K562 (cell line): ENCODE measurements around the gene TFPT. TPM values are rescaled to one million over a fixed set of nuclear protein-coding genes. Genes with fewer than 3 reads are reported as not detected.

ENCODE experiments used
- AFF4 ChIP-seq: sonication (generic); formaldehyde crosslinking; IDR thresholded peaks from 2 replicates; pipeline ENCODE4 v1.8.0; 2023; ENCODE audit warnings: mild to moderate bottlenecking, missing genetic modification reagents
- E2F6 ChIP-seq, 2 experiments: IDR thresholded peaks; 2 replicates each; pipeline ENCODE4 v1.6.1; 2011; ENCODE audit warnings: borderline replicate concordance in 1 of 2, control low read depth in 1 of 2, low read depth in 1 of 2, low read length in 1 of 2, mild to moderate bottlenecking in 1 of 2, mixed read lengths in 1 of 2, moderate library complexity in 1 of 2; ENCODE audit not compliant: insufficient read depth in 1 of 2, insufficient read length in 1 of 2, poor library complexity in 1 of 2, severe bottlenecking in 1 of 2; ENCODE audit errors: extremely low read depth in 1 of 2
- HLTF ChIP-seq: fragments of 450-650 bp; IDR thresholded peaks from 2 replicates; pipeline ENCODE4 v1.6.1; 2016
- MAFG ChIP-seq: fragments of 450-650 bp; conservative IDR thresholded peaks from 2 replicates; pipeline ENCODE4 v1.6.1; 2016; ENCODE audit warnings: missing genetic modification characterization, missing compliant biosample characterization
- MLX ChIP-seq, 2 experiments: fragments of 450-650 bp in 1 of 2; sonication (generic) in 1 of 2; formaldehyde crosslinking; conservative IDR thresholded peaks; 2 replicates each; pipeline versions ENCODE4 v1.4.0 to v1.8.1; 2020 to 2022; ENCODE audit warnings: mild to moderate bottlenecking in 1 of 2, missing genetic modification reagents in 1 of 2
- MTF1 ChIP-seq: fragments of 250-450 bp; sonication (Bioruptor Pico); IDR thresholded peaks from 2 replicates; pipeline ENCODE4 v1.9.0; 2021; ENCODE audit warnings: moderate library complexity, mild to moderate bottlenecking, inconsistent platforms, borderline replicate concordance
- POLR2G ChIP-seq: fragments of 200-400 bp; formaldehyde crosslinking; IDR thresholded peaks from 2 replicates; pipeline ENCODE4 v1.6.1; 2017; ENCODE audit warnings: low read depth, mild to moderate bottlenecking, antibody characterized with exemption, low read length, moderate library complexity
- RBBP5 ChIP-seq: fragments of 200-600 bp; sonication (generic); IDR thresholded peaks from 2 replicates; pipeline ENCODE4 v1.6.1; 2012; ENCODE audit warnings: borderline replicate concordance, mild to moderate bottlenecking, low read length, control low read depth, inconsistent platforms; ENCODE audit not compliant: insufficient read depth, poor library complexity, severe bottlenecking
- SAFB2 ChIP-seq: fragments of 200-400 bp; formaldehyde crosslinking; IDR thresholded peaks from 2 replicates; pipeline ENCODE4 v1.6.1; 2018; ENCODE audit warnings: borderline replicate concordance, low read length, low read depth, moderate library complexity; ENCODE audit not compliant: severe bottlenecking
- SMARCC2 ChIP-seq: fragments of 450-650 bp; IDR thresholded peaks from 2 replicates; pipeline ENCODE4 v1.6.1; 2017; ENCODE audit warnings: antibody characterized with exemption, moderate library complexity, mild to moderate bottlenecking, low read depth
- SRSF7 ChIP-seq: fragments of 200-400 bp; formaldehyde crosslinking; optimal IDR thresholded peaks from 2 replicates; pipeline ENCODE3; 2017; ENCODE audit warnings: mild to moderate bottlenecking, low read depth, low read length
- TBL1XR1 ChIP-seq, 2 experiments: IDR thresholded peaks; 2 replicates each; pipeline ENCODE4 v1.6.1; 2012; ENCODE audit warnings: improper control_type of control experiment in 2 of 2, low read length in 2 of 2, mild to moderate bottlenecking in 1 of 2
- XRCC5 ChIP-seq: fragments of 200-400 bp; formaldehyde crosslinking; IDR thresholded peaks from 2 replicates; pipeline ENCODE4 v1.6.1; 2017; ENCODE audit warnings: low read depth, mild to moderate bottlenecking, low read length
- ZBTB1 ChIP-seq: sonication (generic); formaldehyde crosslinking; IDR thresholded peaks from 2 replicates; pipeline ENCODE4 v1.8.1; 2023; ENCODE audit warnings: missing genetic modification reagents, low read depth, mild to moderate bottlenecking, borderline replicate concordance
- ZBTB17 ChIP-seq: fragments of 450-650 bp; formaldehyde crosslinking; IDR thresholded peaks from 2 replicates; pipeline ENCODE4 v1.4.0; 2020; ENCODE audit warnings: mild to moderate bottlenecking
- ZNF121 ChIP-seq: sonication (generic); formaldehyde crosslinking; conservative IDR thresholded peaks from 2 replicates; pipeline ENCODE4 v1.8.0; 2022; ENCODE audit warnings: missing genetic modification reagents
- ZNF133 ChIP-seq: fragments of 250-450 bp; sonication (Bioruptor Pico); IDR thresholded peaks from 2 replicates; pipeline ENCODE4 v1.4.0; 2020; ENCODE audit warnings: mild to moderate bottlenecking
- ZNF316 ChIP-seq: fragments of 450-650 bp; IDR thresholded peaks from 2 replicates; pipeline ENCODE4 v1.6.1; 2016
- ZNF436 ChIP-seq: fragments of 250-450, 450-650 bp; sonication (Bioruptor Pico); formaldehyde crosslinking; IDR thresholded peaks from 2 replicates; pipeline ENCODE4 v1.7.0; 2020; ENCODE audit warnings: mild to moderate bottlenecking
- ZNF512 ChIP-seq: IDR thresholded peaks from 2 replicates; pipeline ENCODE4 v1.6.1; 2016; ENCODE audit warnings: missing genetic modification characterization, missing compliant biosample characterization
- polyA plus RNA-seq, 8 experiments: library from polyadenylated mRNA; depleted of rRNA in 4 of 8; stranded (reverse) in 5 of 8; unstranded in 3 of 8; fragments of >200 nt; fragmentation: Nextera tagmentation in 2 of 8; fragmentation: Illumina TruSeq in 1 of 8; extraction: Ambion mirVana in 2 of 8; extraction: Trizol in 1 of 8; gene quantifications; 2 replicates each; pipeline versions ENCODE4 v1.2.1 to v1.2.3, GENCODE V29; 2011 to 2014; ENCODE audit warnings: inconsistent platforms in 1 of 8, missing spikeins in 1 of 8
- total RNA-seq, 7 experiments: library from RNA; depleted of rRNA in 6 of 7; stranded (reverse); fragments of >200 nt in 6 of 7; fragmentation: Illumina TruSeq in 2 of 7; extraction: Trizol in 2 of 7; gene quantifications; 2 replicates each; pipeline versions ENCODE4 v1.2.1 to v1.2.3, GENCODE V29; 2011 to 2021; ENCODE audit warnings: low replicate concordance in 1 of 7

Gene TFPT
- total and polyA plus RNA-seq, 9 of the 15 experiments (the other 6 are each of a cell fraction or from before 2014, with no cell fraction given): 0.72 to 16.4 (median 9.2) TPM

GRCh38 chr19:54137699-54138488, 22.4 kb upstream of the TFPT start, which contains the start of gene CNOT3 (continued):
- TF ChIP-seq E2F6 (IDR thresholded peaks at IDR 0.05; ENCODE audit: borderline replicate concordance in 1 of 2, extremely low read depth in 1 of 2, insufficient read depth in 1 of 2, insufficient read length in 1 of 2, low read depth in 1 of 2, low read length in 1 of 2, poor library complexity in 1 of 2, severe bottlenecking in 1 of 2) (peak; percentile 54 to 83), POLR2G (peak; percentile 91), MAFG (tag) (0 out of 2 replicates have a peak, but pooled peaks have one; percentile 57), MTF1 (CRISPR knock-in tag) (no peak), RBBP5 (peak; percentile 49), ZNF436 (CRISPR knock-in tag) (no peak), XRCC5 (no peak), ZNF316 (no peak), ZNF133 (no peak), ZBTB17 (CRISPR knock-in tag) (no peak), MLX (CRISPR knock-in tag; conservative IDR thresholded peaks at IDR 0.05) (no peak), HLTF (0 out of 2 replicates have a peak, but pooled peaks have one; percentile 29), ZBTB1 (CRISPR knock-in tag) (peak; percentile 35; the same call in 1 of the 2 replicates), ZNF512 (tag) (no peak), AFF4 (CRISPR knock-in tag) (0 out of 2 replicates have a peak, but pooled peaks have one; percentile 68), SRSF7 (no peak), ZNF121 (CRISPR knock-in tag) (no peak), SMARCC2 (no peak), TBL1XR1 (IDR thresholded peaks at IDR 0.05; ENCODE audit: low read length in 2 of 2) (no peak), SAFB2 (no peak)
